Measurements from ENCODE around the gene IKBIP. TPM values are rescaled to one million over a fixed set of nuclear protein-coding genes. Genes with fewer than 3 reads are reported as not detected.

The IKBIP gene
- total RNA-seq, 1 experiment from 2014 or later: 16.5 TPM

- H3K14ac ChIP-seq (ENCODE audit: insufficient read depth, low read length): no peak overlapping the region
- WGBS (ENCODE audit: extremely low coverage, insufficient read length, low lambda C conversion rate): no CpG with 5 or more reads among the region's 4 CpGs
- no peak for TF ChIP-seq CTCF (conservative IDR thresholded peaks at IDR 0.05)
These were observed 53.4 kb downstream of the IKBIP start for GRCh38 chr12:98591209-98591608.

More at GRCh38 chr12:98591209-98591608, 53.4 kb downstream of the IKBIP start:
- Histone ChIP-seq H3K23me2 (ENCODE audit: insufficient read length, low read depth, low read length, poor library complexity, severe bottlenecking) (peaks cover 3% of the 10 kb centered on the region), H4K8ac (replicated peaks; ENCODE audit: insufficient read length, low read depth, low read length) (no peak overlapping the region), H3K18ac (ENCODE audit: insufficient read length, low read depth, low read length) (no peak overlapping the region), H3K4me1 (ENCODE audit: insufficient read depth, low read length) (no peaks in the 10 kb centered on the region), H3K27me3 (ENCODE audit: insufficient read depth, low read length) (no peaks in the 10 kb centered on the region), H3K4me2 (ENCODE audit: insufficient read depth, insufficient read length, low read length) (no peak overlapping the region), H4K91ac (ENCODE audit: insufficient read length, low read depth, low read length) (no peak overlapping the region), H3K9ac (ENCODE audit: extremely low read depth, insufficient read length, low read length) (no peak overlapping the region), H3K56ac (ENCODE audit: insufficient read length, low read depth, low read length) (no peak overlapping the region), H2AFZ (ENCODE audit: low read length) (no peak overlapping the region), H3K23ac (ENCODE audit: insufficient read length, low read depth, low read length) (no peak overlapping the region), H2BK5ac (ENCODE audit: insufficient read length, low read length) (no peak overlapping the region), H2BK12ac (ENCODE audit: insufficient read length, low read depth, low read length) (no peak overlapping the region), H3K9me3 (ENCODE audit: control insufficient read depth, low read depth, low read length) (no peaks in the 10 kb centered on the region), H4K20me1 (ENCODE audit: control insufficient read depth, insufficient read depth, insufficient read length) (no peaks in the 10 kb centered on the region), H3K79me1 (ENCODE audit: insufficient read depth, low read depth, low read length, poor library complexity, severe bottlenecking) (no peaks in the 10 kb centered on the region), H3K4ac (ENCODE audit: low read depth, low read length) (no peak overlapping the region), H4K5ac (ENCODE audit: insufficient read length, low read depth, low read length) (no peak overlapping the region), H2BK15ac (ENCODE audit: low read depth, low read length) (no peak overlapping the region), H2BK20ac (ENCODE audit: low read depth, low read length, poor library complexity, severe bottlenecking) (no peak overlapping the region), H3K79me2 (ENCODE audit: insufficient read depth, low read length) (peaks cover 21% of the 10 kb centered on the region; the same call in 1 of the 2 replicates), H3T11ph (ENCODE audit: low read length) (no peak overlapping the region), H2BK120ac (ENCODE audit: low read depth, low read length, poor library complexity, severe bottlenecking) (no peak overlapping the region), H2AK5ac (ENCODE audit: insufficient read length, low read length) (no peak overlapping the region), H3K27ac (ENCODE audit: insufficient read length, low read depth, low read length) (no peak overlapping the region)
- Mint-ChIP-seq H3K27ac (peak overlapping the region in 1 of 3 experiments; percentile 40; a peak in 1 of 7 replicates), H3K4me1 (peaks cover 16 to 21% of the 10 kb centered on the region in 2 experiments), H3K9me3 (peaks cover 2% of the 10 kb centered on the region in 2 experiments; a peak in 1 of 5 replicates), H3K36me3 (ENCODE audit: insufficient read depth in 1 of 3, low read depth in 3 of 3) (peaks cover 15 to 20% (median 17%) of the 10 kb centered on the region in 3 experiments), H3K4me3 (no peak overlapping the region), H3K27me3 (ENCODE audit: low read depth) (no peaks in the 10 kb centered on the region)
- no peak for DNase-seq

Data from H9 (cell line).